HEK293 (cell line): Measurements from ENCODE around the gene PPP1CA.

Experiments used
- KLF1 ChIP-seq: fragments of 450-650 bp; formaldehyde crosslinking; IDR thresholded peaks from 2 replicates; pipeline ENCODE4 v1.5.1; 2016; ENCODE audit warnings: missing biosample characterization, missing genetic modification characterization
- RBAK ChIP-seq: fragments of 450-650 bp; formaldehyde crosslinking; IDR thresholded peaks from 2 replicates; pipeline ENCODE4 v1.5.1; 2016; ENCODE audit warnings: missing biosample characterization, missing genetic modification characterization
- YY1 ChIP-seq: fragments of 450-650 bp; formaldehyde crosslinking; IDR thresholded peaks from 2 replicates; pipeline ENCODE4 v1.5.1; 2018; ENCODE audit warnings: missing biosample characterization, missing genetic modification characterization
- ZFP37 ChIP-seq: fragments of 450-650 bp; formaldehyde crosslinking; IDR thresholded peaks from 2 replicates; pipeline ENCODE4 v1.5.1; 2016; ENCODE audit warnings: missing biosample characterization, missing genetic modification characterization
- ZNF10 ChIP-seq: fragments of 450-650 bp; formaldehyde crosslinking; IDR thresholded peaks from 2 replicates; pipeline ENCODE4 v1.5.1; 2017; ENCODE audit warnings: missing biosample characterization, missing genetic modification characterization
- ZNF114 ChIP-seq: fragments of 450-650 bp; formaldehyde crosslinking; IDR thresholded peaks from 2 replicates; pipeline ENCODE4 v1.5.0; 2017; ENCODE audit warnings: missing biosample characterization, missing genetic modification characterization
- ZNF121 ChIP-seq: fragments of 450-650 bp; formaldehyde crosslinking; IDR thresholded peaks from 2 replicates; pipeline ENCODE4 v1.5.1; 2016; ENCODE audit warnings: missing biosample characterization, missing genetic modification characterization
- ZNF324 ChIP-seq: fragments of 450-650 bp; formaldehyde crosslinking; IDR thresholded peaks from 2 replicates; pipeline ENCODE4 v1.5.1; 2016; ENCODE audit warnings: missing biosample characterization, missing genetic modification characterization
- ZNF394 ChIP-seq: fragments of 450-650 bp; formaldehyde crosslinking; IDR thresholded peaks from 2 replicates; pipeline ENCODE4 v1.5.1; 2016; ENCODE audit warnings: missing biosample characterization, missing genetic modification characterization, mild to moderate bottlenecking, moderate library complexity, borderline replicate concordance
- ZNF660 ChIP-seq: fragments of 450-650 bp; IDR thresholded peaks from 2 replicates; pipeline ENCODE4 v1.5.1; 2018; ENCODE audit warnings: missing biosample characterization, mild to moderate bottlenecking, missing genetic modification characterization
- TF ChIP-seq, protein P1 (sequence below): fragments of 450-650 bp; formaldehyde crosslinking; IDR thresholded peaks from 2 replicates; pipeline ENCODE4 v1.5.1; 2016; ENCODE audit warnings: missing biosample characterization, missing genetic modification characterization

DNA sequence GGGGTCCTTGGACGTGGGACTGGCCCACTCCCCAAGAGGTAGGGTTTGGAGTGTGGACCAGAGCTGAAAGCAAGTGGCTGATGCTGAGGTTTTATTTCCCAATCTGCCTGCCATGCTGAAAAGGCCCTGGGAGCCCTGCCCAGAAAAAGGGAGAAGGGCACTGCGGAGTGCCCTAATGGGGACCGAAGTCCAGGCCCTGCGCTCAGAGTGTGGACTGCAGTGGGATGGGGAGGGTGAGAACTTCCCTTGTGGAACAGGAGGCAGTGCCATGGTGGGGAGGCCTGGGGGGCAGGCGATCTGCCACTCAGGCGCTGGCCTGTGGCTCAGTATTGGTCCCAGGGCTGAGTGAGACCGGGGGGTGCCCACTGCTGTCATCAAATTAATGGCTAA, 46.6 kb upstream of the PPP1CA start:
- TF ChIP-seq, protein P1, sequence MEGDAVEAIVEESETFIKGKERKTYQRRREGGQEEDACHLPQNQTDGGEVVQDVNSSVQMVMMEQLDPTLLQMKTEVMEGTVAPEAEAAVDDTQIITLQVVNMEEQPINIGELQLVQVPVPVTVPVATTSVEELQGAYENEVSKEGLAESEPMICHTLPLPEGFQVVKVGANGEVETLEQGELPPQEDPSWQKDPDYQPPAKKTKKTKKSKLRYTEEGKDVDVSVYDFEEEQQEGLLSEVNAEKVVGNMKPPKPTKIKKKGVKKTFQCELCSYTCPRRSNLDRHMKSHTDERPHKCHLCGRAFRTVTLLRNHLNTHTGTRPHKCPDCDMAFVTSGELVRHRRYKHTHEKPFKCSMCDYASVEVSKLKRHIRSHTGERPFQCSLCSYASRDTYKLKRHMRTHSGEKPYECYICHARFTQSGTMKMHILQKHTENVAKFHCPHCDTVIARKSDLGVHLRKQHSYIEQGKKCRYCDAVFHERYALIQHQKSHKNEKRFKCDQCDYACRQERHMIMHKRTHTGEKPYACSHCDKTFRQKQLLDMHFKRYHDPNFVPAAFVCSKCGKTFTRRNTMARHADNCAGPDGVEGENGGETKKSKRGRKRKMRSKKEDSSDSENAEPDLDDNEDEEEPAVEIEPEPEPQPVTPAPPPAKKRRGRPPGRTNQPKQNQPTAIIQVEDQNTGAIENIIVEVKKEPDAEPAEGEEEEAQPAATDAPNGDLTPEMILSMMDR (tag by site-specific recombination) = no peak
- TF ChIP-seq ZNF10 = no peak
- no peak for TF ChIP-seq ZNF660 (tag by site-specific recombination)
- no peak for TF ChIP-seq RBAK (tag by site-specific recombination)
- TF ChIP-seq KLF1 (tag by site-specific recombination) = no peak
- TF ChIP-seq ZFP37 = no peak
- no peak for TF ChIP-seq ZNF114 (tag by site-specific recombination)
- no peak for TF ChIP-seq ZNF121 (tag by site-specific recombination)
- no peak for TF ChIP-seq ZNF394 (tag by site-specific recombination)
- no peak for TF ChIP-seq YY1
- TF ChIP-seq ZNF324 = no peak
